ENCODE measurements around the gene CMIP. TPM values are rescaled to one million over a fixed set of nuclear protein-coding genes. Genes with fewer than 3 reads are reported as not detected.

Gene CMIP
- total RNA-seq, 1 donor from 2014 or later, result 10.5 TPM

DNA sequence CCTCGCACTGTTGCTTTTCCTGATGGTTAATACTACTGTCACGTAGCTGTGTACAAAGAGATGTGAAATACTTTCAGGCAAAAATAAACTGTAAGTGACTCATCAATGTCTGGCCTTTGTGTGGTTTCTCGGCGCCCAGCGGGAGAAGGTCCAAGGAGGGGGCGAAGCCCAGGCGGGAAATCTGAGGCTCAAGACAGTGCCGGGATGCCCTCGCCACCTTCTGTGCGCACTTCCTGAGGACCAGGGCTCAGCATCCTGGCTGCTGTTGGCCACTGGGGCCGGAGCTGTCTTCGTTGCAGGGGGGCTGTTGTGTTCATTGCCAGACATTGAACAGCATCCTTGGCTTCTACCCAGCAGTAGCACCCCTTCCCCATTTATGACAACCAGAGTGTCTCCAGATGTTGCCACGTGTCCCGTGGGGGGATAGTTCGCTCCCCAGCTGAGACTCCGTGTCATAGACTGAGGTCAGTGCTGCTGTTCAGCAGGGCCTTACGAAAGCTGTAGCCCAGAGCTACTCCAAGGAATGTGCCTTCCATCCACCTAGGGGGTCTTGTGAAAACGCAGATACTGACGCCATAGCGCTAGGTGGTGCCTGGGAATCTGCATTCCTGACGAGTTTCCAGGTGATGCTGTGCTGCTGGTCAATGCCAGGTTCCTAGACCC, 267.2 kb downstream of the CMIP start:
- no peak for DNase-seq (ENCODE audit: missing footprints)
- intact Hi-C loops (cut with DNase I), result no loop called here
- ATAC-seq, result no peak

DNA sequence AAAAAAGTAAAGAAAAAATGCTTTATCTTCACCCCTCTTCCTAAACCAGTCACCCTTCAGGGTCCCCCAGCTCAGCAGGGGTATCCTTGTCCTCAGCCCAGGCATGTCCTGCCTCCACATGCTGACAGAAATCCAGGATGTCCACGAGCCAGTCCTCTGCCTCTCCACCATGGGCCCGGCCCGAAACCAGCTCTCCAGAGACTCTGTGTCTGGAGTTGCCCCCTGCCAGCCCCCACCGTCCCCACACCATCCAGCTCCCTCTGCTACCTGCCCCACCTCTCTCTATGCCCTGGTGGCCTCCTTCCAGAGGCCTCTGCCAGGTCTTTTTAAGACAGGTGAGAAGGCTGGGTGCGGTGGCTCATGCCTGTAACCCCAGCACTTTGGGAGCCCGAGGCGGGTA, 268.1 kb downstream of the CMIP start:
- intact Hi-C loops (cut with DNase I), result no loop called here
- ATAC-seq, result no peak
- no peak for DNase-seq (ENCODE audit: missing footprints)

DNA sequence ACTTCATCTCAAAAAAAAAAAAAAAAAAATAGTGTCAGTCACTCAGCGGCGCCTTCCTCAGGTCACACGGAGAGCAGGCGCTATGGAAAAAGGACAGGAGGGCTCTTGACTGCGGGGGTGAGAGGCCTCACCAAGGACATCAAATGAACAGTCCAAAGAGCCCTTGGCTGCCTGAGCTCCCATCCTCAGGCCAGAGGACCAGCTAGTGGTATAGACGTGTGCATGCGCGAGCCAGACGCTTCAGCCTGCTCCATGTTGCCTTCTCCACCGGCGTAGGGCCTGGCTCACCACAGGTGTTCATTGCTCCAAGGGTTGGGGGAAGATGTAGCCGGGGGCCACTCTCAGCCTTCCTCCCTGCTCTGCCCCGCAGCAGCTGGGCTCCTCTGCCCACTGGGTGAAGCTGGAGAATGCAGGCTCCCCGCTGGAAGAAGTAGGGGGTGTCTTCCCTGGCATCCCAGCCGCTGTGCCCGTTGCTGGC, 268.7 kb downstream of the CMIP start:
- DNase-seq (ENCODE audit: missing footprints) (no peak), ATAC-seq (no peak)
- intact Hi-C loops (cut with DNase I), result no loop called here

DNA sequence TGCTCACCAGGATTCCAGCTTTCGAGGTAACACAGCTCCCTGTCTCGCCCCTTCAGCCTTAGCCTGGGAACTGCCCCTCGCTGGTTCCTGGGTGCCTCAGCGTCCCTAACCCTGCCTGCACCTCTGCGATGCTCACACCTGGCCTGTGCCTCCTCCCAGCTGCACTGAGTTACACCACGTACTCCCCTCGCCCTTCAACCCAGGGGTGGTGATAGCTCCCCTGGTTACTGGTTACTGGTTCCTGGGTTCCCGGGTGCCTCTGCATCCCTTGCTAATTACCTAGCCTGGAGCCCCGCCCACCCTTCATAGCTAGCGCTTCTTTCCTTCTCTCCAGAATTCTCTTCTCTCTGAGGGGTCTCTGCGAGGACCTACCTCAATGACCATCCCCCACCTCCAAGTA, 269.2 kb downstream of the CMIP start:
- intact Hi-C loops (cut with DNase I), result no loop called here
- no peak for ATAC-seq
- DNase-seq (ENCODE audit: missing footprints), result no peak

DNA sequence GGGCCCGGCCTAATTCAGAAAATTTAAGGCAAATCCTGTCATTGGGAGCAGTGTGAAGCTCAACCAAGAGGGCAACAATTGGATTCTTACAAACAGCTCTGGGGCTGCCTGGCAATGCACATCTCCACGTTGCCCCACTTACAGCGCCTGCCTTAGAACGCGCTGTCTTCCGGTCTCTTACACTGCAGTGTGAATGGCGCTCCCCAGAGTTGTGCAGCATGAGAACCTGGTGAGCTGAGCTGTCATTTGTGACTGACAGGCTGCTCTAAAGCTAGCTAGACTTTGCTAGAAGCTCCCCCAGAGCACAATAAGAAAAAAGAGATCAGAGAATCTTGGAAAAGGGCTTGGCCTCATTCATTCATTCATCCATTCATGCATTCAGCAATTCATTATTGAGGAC, 270.0 kb downstream of the CMIP start:
- ATAC-seq (no peak), DNase-seq (ENCODE audit: missing footprints) (no peak)
- intact Hi-C loops (cut with DNase I), result no loop called here

DNA sequence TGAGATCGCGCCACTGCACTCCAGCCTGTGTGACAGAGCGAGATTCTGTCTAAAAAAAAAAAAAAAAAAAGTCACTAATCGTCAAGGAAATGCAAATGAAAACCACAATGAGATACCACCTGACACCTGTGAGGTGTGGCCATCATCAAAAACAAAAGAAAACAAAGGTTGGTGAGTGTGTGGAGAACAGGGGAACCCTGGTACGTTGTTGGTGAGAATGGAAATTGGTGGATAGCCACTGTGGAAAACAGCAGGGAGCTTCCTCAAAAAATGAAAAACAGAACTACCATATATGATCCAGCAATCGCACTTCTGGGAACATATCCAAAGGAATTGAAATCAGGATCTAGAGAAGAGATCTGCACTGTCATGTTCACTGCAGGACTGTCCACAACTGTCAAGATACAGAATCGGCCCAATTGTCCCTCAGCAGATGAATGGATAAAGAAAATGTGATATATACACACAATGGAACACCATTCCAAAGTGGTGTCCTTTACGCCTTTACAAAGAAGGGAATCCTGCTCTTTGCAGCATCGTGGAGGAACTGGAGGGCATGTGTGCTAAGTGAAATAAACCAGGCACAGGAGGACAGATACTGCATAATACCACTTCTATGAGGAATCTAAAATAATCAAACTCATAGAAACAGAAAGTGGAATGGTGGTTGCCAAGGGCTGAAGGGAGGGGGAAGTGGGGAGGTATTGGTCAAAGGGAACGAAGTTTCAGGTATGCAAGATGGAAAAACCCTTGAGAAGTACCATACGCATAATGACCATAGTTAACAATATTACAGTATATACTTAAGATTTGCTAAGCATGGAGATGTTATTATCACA, 271.0 kb downstream of the CMIP start:
- intact Hi-C loops (cut with DNase I), result no loop called here
- ATAC-seq, result no peak
- no peak for DNase-seq (ENCODE audit: missing footprints)

DNA sequence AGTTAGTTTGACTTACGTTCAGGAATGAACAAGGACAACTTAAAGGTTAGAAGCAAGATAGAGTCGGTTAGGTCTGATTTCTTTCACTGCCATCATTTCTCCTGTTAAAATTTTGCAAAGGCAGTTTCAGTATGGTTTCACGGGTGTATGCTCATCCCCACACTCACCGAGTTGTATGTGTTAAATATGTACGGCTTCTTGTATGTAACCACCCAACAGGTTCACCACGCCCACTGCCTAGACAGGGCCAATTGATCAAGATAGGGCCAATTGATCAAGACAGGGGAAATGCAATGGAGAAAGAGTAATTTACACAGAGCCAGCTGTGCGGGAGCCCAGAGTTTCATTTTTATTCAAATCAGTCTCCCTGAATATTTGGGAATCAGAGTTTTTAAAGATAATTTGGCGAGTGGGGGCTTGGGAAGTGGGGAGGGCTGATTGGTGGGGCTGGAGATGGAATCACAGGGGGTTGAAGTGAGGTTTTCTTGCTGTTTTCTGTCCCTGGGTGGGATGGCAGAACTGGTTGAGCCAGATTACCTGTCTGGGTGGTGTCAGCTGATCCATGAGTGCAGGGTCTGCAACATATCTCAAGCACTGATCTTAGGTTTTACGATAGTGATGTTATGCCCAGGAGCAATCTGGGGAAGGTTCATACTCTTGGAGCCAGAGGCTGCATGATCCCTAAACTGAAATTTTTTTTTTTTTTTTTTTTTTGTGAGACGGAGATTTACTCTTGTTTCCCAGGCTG, 272.0 kb downstream of the CMIP start:
- intact Hi-C loops (cut with DNase I), result no loop called here
- ATAC-seq, result no peak

DNA sequence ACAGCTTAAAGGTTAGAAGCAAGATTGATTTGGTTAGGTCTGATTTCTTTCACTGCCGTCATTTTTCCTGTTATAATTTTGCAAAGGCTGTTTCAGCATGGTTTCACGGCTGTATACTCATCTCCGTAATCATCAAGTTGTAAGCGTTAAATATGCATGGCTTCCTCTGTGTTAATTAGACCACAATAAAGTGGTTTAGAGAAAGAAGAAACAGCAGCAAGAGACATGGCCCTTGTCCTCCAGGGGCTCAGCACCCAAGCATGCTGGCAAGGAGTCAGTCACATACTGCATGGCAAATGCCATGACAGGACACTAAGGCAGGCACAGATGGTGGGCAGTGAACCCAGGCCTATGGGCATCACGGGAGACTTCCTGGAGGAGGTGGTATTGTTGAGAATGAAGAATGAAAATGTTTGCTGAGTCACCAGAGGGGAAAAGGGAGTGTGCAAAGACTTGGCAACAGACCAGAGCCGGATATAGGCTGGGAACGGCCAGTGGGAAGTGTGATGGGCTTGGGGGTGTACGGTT, 273.1 kb downstream of the CMIP start:
- ATAC-seq, result no peak
- intact Hi-C loops (cut with DNase I), result no loop called here
- DNase-seq (ENCODE audit: missing footprints), result no peak

More for the DNA sequence above, 272.0 kb downstream of the CMIP start:
- DNase-seq (ENCODE audit: missing footprints), result no peak

DNA sequence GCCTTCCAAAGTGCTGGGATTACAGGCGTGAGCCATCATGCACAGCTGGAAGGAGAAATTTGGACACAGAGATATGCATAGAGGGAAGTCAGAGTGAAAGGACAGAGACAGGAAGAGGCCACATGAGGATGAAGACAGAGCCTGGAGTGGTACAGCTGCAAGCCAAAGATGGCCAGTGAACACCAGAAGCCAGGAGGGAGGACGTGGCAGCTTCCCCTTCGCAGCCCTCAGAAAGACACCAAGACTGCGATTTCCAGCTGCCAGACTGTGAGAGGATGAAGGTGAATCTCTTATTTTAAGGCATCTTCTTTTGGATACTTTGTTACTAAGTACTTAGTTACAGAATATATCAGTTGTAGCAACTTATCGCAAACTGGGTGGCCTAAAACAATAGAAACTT, 274.0 kb downstream of the CMIP start:
- DNase-seq (ENCODE audit: missing footprints) (no peak), ATAC-seq (no peak)
- intact Hi-C loops (cut with DNase I), result no loop called here

DNA sequence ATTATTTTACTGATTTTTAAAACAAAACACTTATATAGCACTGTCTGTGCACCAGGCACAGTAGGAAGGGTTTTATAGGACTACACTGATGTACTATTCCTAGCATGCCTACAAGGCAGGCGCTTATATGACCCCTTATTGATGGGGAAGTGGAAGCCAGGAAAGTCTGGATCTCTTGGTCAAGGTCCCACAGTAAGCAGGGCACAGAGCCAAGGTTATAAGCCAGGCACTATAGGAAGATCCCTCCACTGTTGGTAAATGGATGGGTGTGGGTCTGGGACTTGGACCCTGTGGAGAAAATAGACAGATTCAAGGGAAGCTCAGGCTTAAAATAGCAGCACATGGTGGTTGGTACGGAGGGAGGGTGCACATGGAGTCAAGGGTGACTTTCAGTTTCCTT, 275.4 kb downstream of the CMIP start:
- no peak for DNase-seq (ENCODE audit: missing footprints)
- intact Hi-C loops (cut with DNase I), result no loop called here
- ATAC-seq, result no peak

DNA sequence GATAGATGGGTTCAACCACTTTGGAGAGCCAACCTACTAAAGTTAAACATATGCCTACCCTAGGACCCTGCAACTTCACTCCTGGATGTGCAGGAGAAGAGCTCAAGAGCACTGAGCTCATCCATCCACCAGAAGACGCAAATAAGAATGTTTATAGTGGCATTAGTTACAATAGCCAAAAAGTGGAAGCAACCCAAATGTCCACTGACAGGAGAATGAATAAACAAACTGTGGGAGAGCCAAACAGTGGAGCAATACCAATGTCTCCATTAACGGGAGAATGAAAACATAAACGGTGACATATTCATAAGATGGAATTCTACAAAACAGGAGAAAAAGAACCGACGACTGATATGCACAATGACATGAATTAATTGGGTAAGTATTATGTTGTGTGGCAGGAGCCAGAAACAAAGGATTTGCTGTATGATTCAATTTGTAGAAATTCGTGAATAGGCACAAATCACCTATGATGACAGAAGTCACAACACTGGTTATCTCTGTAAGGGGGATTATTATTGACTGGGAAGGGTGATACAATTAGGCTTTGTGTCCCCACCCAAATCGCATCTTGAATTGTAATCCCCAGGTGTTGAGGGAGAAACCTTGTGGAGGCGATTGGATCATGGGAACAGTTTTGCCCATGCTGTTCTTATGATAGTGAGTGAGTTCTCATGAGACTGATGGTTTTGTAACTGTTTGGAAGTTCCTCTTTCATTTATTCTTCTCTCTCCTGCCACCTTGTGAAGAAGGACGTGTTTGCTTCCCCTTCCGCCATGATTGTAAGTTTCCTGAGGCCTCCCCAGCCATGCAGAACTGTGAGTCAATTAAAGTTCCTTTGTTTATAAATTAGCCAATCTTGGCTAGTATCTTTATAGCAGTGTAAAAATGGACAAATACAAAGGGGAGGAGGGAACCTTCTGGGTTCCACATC, 276.6 kb downstream of the CMIP start:
- intact Hi-C loops (cut with DNase I), result no loop called here

DNA sequence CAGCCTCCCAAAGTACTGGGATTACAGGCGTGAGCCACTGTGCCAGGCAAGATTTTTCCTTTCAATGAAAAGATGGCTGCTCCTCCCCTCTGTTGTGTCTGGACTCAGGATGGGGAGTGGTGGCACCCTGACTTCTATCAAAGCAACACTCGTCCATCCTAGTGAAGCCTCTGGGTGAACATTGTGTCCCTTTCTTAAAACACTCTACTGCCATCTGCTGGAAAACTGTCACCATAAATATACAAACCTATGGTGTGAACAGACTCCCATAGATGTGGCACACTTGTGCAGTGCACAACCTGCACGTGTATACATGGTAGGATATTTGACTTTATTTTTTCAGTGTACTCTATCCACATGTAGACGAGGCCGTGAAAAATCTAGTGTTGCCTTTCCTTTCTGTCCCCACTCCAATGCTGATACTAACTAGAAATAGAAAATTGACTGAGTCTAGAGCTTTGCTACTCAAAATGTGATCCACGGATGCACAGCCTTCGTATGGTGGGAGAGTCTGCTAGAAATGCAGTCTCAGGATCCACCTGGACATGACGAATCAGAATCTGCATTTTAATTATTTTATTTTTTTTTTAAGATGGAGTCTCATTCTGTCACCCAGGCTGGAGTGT, 278.6 kb downstream of the CMIP start:
- intact Hi-C loops (cut with DNase I), result loop anchor here (1.0 to 2.0 kb wide), 3 partner anchors 100 to 356 kb away; no protein-coding TSS in a partner anchor
- no peak for DNase-seq (ENCODE audit: missing footprints)
- peak; percentile 88 for ATAC-seq

More for the DNA sequence above, 276.6 kb downstream of the CMIP start:
- DNase-seq (ENCODE audit: missing footprints) (no peak), ATAC-seq (no peak)

DNA sequence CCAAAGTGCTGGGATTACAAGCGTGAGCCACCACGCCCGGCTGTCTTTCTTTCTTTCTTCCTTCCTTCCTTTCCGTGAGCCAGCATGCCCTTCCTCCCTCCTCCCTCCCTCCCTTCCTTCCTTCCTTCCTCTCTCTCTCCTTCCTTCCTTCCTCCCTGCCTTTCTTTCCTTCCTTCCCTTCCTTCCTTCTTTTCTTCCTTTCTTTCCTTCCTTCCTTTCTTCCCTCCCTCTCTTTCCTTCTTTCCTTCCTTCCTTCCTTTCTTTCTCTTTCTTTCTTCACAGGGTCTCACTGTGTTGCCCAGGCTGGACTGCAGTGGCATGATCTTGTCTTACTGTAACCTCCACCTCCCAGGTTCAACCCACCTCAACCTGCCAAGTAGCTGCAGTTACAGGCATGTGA, 283.8 kb downstream of the CMIP start:
- no peak for ATAC-seq
- intact Hi-C loops (cut with DNase I), result no loop called here

DNA sequence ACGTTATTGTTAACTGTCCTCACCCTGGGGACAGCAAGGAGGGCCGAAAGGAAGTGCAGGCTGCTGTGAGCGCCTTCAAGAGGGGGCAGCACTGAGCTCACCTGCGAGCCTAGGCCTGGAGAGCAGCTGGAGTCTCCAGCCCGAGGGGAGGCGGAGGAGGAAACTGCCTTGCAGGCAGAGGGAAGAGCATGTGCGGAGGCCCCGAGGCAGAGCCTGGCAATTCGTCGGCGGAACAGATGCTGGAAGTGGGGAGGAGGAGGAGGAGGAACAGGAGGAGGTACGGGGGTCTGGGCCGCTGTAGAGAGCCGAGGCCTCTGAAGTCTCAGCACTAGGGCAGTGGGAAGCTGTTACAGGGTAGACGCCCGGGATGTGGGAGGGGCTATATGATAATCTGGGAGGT, 284.8 kb downstream of the CMIP start:
- DNase-seq (ENCODE audit: missing footprints) (no peak), ATAC-seq (no peak)
- intact Hi-C loops (cut with DNase I), result no loop called here

More for the DNA sequence above, 283.8 kb downstream of the CMIP start:
- DNase-seq (ENCODE audit: missing footprints), result no peak

DNA sequence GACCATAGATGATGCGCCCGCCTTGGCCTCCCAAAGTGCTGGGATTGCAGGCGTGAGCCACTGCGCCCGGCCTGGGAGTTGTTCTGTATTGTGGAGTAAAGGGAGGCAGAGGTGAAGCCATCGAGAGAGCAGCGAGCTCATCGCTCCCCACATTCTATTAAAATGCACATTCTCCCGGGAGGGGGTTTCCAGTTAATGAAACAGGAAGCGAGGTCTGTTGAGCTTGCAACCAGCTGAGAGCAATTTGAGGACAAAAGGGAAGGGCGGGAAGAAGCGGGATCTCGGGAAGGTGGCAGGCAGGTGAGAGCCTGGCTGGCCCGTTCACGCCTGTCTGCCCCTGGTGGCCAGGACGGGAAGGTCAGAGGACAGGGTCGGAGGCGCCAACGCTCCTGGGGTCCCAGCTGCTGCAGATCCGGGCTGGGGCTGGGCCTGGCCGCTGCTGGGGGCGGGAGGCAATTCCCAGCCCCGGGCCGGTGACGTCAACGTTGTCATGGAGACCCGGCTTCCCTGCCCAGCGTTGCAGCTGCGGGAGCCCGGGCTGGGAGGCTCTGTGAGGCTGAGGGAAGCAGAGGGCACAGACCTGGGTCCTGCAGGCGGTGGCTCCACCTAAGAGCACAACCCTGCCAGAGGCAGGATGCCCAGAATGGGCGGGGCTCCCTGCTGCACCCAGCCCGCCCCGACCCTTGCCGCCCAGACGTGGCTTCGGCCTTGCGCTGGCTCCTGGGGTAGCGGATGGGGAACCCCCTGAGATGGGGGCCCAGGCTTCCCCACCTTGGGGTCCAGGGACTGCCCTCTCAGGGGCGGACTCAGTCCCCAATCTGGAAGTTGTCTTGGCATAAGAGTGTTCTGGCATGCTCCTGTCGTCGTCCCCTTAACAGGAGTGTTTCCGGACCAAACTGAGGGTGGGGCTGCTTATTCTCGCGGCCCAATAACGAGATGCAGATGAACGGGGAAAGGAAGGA, 285.8 kb downstream of the CMIP start:
- intact Hi-C loops (cut with DNase I), result loop anchor here (10.0 kb wide), 2 partner anchors 526 to 726 kb away; partner anchors contain the start of genes CENPN and CMC2
- DNase-seq (ENCODE audit: missing footprints) (peak; percentile 92), ATAC-seq (peak; percentile 94)

DNA sequence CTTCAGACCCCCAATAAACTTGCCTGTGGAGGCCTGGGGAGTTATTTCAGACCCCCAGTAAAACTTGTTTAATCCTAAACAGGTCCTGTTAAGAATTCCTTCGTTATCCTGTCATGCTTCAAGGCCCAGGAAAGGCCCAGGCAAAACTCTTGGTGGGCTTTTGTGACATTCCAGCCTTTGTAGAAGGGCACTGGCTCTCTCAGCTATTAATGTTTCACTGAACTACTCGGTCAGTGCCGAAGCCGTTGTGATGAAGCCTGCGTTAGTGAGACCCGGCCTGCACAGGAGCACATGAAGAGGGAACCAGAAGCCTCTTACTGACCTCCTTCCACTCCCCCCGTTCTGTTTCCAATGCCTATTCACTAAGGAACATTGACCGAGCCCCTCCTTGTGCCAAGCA, 287.0 kb downstream of the CMIP start:
- intact Hi-C loops (cut with DNase I), result loop anchor here (10.0 kb wide), 2 partner anchors 527 to 727 kb away; partner anchors contain the start of genes CENPN and CMC2
- ATAC-seq, result no peak
- DNase-seq (ENCODE audit: missing footprints), result no peak

Measured in Right ventricle myocardium inferior (tissue), 1 donor.